Measurements from ENCODE around the gene UHRF2.

Gene UHRF2

DNA sequence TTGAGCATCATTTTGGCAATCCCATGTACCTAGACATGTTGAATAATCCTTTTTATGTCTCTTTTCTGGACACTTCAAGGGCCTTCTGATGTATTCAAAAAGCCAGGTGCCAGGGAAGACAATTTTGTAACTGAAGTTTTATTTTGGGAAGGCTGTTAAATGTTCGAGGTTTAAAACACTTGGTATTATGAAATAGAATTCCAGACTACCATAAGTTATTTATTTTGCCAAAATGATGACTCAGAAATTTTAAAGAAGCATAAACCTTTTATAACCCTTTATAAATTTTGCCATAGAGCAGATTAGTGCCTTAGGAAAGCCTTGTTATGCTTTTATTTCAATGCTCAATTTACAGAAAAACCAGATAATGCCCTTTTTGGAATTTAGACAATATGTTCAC, 30.3 kb upstream of the UHRF2 start:
- Histone ChIP-seq H3F3A (ENCODE audit: low read depth) (no peaks in the 10 kb centered on the region), H3K27me3 (ENCODE audit: insufficient read depth, low read length, poor library complexity, severe bottlenecking) (no peaks in the 10 kb centered on the region), H3K79me2 (ENCODE audit: insufficient read depth, low read length) (no peaks in the 10 kb centered on the region), H3K4me3 (ENCODE audit: low read length, poor library complexity, severe bottlenecking) (no peak overlapping the region), H2AFZ (ENCODE audit: low read length) (no peak overlapping the region), H3K4me1 (ENCODE audit: insufficient read depth, low read length, poor library complexity, severe bottlenecking) (no peaks in the 10 kb centered on the region), H3K9me3 (ENCODE audit: insufficient read depth, low read depth, low read length) (no peaks in the 10 kb centered on the region), H3K9me2 (replicated peaks; ENCODE audit: low read depth, low read length) (no peaks in the 10 kb centered on the region), H3K9ac (ENCODE audit: low read depth, low read length, poor library complexity, severe bottlenecking) (no peak overlapping the region), H4K20me1 (ENCODE audit: insufficient read depth, low read length, poor library complexity, severe bottlenecking) (no peaks in the 10 kb centered on the region), H3K36me3 (ENCODE audit: insufficient read depth, low read length) (no peaks in the 10 kb centered on the region), H3K4me2 (ENCODE audit: low read depth, low read length, poor library complexity, severe bottlenecking) (no peak overlapping the region)
- no peak for TF ChIP-seq EZH2phosphoT487 (IDR thresholded peaks at IDR 0.05; ENCODE audit: borderline replicate concordance)
- TF ChIP-seq, protein P1, sequence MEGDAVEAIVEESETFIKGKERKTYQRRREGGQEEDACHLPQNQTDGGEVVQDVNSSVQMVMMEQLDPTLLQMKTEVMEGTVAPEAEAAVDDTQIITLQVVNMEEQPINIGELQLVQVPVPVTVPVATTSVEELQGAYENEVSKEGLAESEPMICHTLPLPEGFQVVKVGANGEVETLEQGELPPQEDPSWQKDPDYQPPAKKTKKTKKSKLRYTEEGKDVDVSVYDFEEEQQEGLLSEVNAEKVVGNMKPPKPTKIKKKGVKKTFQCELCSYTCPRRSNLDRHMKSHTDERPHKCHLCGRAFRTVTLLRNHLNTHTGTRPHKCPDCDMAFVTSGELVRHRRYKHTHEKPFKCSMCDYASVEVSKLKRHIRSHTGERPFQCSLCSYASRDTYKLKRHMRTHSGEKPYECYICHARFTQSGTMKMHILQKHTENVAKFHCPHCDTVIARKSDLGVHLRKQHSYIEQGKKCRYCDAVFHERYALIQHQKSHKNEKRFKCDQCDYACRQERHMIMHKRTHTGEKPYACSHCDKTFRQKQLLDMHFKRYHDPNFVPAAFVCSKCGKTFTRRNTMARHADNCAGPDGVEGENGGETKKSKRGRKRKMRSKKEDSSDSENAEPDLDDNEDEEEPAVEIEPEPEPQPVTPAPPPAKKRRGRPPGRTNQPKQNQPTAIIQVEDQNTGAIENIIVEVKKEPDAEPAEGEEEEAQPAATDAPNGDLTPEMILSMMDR (conservative IDR thresholded peaks at IDR 0.05; ENCODE audit: low read length), result no peak

DNA sequence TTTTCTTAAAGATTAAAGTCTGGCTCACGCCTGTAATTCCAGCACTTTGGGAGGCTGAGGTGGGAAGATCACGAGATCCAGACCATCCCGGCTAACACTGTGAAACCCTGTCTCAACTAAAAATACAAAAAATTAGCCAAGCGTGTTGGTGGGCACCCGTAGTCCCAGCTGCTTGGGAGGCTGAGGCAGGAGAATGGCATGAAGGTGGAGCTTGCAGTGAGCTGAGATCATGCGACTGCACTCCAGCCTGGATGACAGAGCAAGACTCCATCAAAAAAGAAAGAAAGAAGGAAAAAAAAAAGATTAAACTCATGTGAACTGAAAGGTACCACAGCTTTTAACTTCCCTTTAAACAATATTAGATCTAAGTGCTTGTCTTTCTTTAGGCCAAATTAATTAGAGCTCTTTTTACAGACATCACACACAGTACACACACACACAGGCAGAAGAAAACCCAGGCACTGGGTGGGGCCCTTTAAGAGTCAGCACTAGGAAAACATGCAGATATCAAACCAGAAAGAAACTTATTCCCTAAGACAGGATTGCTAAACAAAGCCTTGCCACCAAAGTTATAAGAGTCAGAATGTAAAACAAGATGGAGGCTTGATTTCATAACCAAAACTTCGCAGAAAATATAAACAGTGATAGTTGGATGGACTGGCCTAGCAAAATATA, 29.3 kb upstream of the UHRF2 start:
- Histone ChIP-seq H3K27me3 (ENCODE audit: insufficient read depth, low read length, poor library complexity, severe bottlenecking) (no peaks in the 10 kb centered on the region), H3K9me3 (ENCODE audit: insufficient read depth, low read depth, low read length) (no peaks in the 10 kb centered on the region), H3K4me3 (ENCODE audit: low read length, poor library complexity, severe bottlenecking) (no peak overlapping the region), H3K9me2 (replicated peaks; ENCODE audit: low read depth, low read length) (no peaks in the 10 kb centered on the region), H2AFZ (ENCODE audit: low read length) (no peak overlapping the region), H3K4me2 (ENCODE audit: low read depth, low read length, poor library complexity, severe bottlenecking) (no peak overlapping the region), H4K20me1 (ENCODE audit: insufficient read depth, low read length, poor library complexity, severe bottlenecking) (no peaks in the 10 kb centered on the region), H3F3A (ENCODE audit: low read depth) (no peaks in the 10 kb centered on the region), H3K9ac (ENCODE audit: low read depth, low read length, poor library complexity, severe bottlenecking) (no peak overlapping the region), H3K36me3 (ENCODE audit: insufficient read depth, low read length) (no peaks in the 10 kb centered on the region), H3K79me2 (ENCODE audit: insufficient read depth, low read length) (no peaks in the 10 kb centered on the region), H3K4me1 (ENCODE audit: insufficient read depth, low read length, poor library complexity, severe bottlenecking) (no peaks in the 10 kb centered on the region)
- no peak for TF ChIP-seq EZH2phosphoT487 (IDR thresholded peaks at IDR 0.05; ENCODE audit: borderline replicate concordance)
- TF ChIP-seq, protein P1 (conservative IDR thresholded peaks at IDR 0.05; ENCODE audit: low read length), result no peak

DNA sequence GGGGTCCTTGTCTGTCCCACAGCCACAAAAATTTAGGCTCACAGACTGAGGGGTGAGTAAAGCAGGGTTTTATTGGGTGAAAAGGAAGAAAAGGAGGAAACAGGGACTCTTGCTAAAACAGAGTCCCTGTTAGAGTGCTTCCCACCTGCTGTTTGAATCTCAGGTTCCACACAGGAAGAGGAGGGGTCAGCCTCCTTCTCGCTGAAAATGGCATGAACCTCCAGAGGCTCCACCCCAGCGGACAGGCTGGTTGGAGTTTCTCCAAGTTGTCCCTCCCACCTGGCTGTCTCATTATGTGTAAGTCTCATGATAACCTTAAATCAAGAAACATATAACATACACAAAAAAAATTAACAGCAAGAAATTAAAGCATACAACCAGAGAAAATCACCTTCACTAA, 28.3 kb upstream of the UHRF2 start:
- H3K9me3 ChIP-seq (ENCODE audit: insufficient read depth, low read depth, low read length), result no peaks in the 10 kb centered on the region
- H3K4me1 ChIP-seq (ENCODE audit: insufficient read depth, low read length, poor library complexity, severe bottlenecking), result no peaks in the 10 kb centered on the region
- TF ChIP-seq, protein P1 (conservative IDR thresholded peaks at IDR 0.05; ENCODE audit: low read length), result no peak
- no peak for TF ChIP-seq EZH2phosphoT487 (IDR thresholded peaks at IDR 0.05; ENCODE audit: borderline replicate concordance)
- H3K9ac ChIP-seq (ENCODE audit: low read depth, low read length, poor library complexity, severe bottlenecking), result no peak overlapping the region
- H3K27me3 ChIP-seq (ENCODE audit: insufficient read depth, low read length, poor library complexity, severe bottlenecking), result no peaks in the 10 kb centered on the region
- no peaks in the 10 kb centered on the region for H3K9me2 ChIP-seq (replicated peaks; ENCODE audit: low read depth, low read length)
- H2AFZ ChIP-seq (ENCODE audit: low read length), result no peak overlapping the region
- H3K36me3 ChIP-seq (ENCODE audit: insufficient read depth, low read length), result no peaks in the 10 kb centered on the region
- H3K4me2 ChIP-seq (ENCODE audit: low read depth, low read length, poor library complexity, severe bottlenecking), result no peak overlapping the region
- H3K4me3 ChIP-seq (ENCODE audit: low read length, poor library complexity, severe bottlenecking), result no peak overlapping the region
- no peaks in the 10 kb centered on the region for H4K20me1 ChIP-seq (ENCODE audit: insufficient read depth, low read length, poor library complexity, severe bottlenecking)
- no peaks in the 10 kb centered on the region for H3F3A ChIP-seq (ENCODE audit: low read depth)
- H3K79me2 ChIP-seq (ENCODE audit: insufficient read depth, low read length), result no peaks in the 10 kb centered on the region
